HG03280 (cell line): ENCODE data around the gene ADCY6.
"Not testable (repeated sequence)": the region's sequence is repeated elsewhere in the genome, so short reads cannot be mapped to it uniquely, and the experiment has no call there.

ENCODE experiments used
- ATAC-seq: cut with Tn5 transposase; IDR thresholded peaks from one replicate; pipeline ENCODE4 v1.9.1; 2021; ENCODE audit warnings: mild to moderate bottlenecking, moderate library complexity; ENCODE audit not compliant: unreplicated experiment

Gene ADCY6

DNA sequence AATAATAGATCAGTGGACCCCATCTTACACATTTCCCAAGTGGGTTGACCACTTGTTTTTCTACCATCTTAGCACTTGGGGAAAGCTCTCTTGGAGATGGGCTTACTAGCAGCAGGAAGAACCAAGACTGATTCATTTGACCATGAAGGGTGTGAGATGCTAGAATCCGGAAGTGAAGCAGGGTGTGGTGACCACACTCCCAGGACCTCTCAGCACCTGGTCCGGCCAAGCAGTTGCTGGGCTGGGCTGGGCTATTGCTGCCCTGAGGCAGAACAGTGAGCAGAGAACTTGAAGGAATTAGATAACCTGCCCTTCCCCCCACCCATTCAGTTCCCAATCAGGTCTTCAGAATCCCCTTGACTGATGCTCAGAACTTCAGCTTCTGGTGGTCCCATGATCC is 24.4 kb downstream of the ADCY6 start:
- no peak for ATAC-seq

DNA sequence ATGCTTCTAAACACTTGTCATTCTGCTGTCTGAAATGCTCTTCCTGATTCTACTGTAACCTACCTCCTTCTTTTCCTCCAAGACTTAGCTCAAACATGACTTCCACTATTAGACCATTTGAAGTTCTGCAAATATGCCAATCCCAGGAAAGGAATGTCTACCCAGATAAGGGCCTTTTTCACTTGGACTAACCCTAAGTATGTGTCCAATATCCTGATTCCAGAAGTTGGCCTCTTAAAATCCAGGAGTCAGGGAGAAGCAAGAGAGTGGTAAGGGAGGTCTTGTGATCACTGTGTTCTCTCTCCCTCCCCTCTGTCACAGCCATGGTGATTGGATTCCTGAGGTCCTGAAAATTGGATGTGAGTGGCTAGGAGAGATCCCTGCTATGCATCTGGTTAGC is 30.2 kb downstream of the ADCY6 start:
- ATAC-seq: no peak

DNA sequence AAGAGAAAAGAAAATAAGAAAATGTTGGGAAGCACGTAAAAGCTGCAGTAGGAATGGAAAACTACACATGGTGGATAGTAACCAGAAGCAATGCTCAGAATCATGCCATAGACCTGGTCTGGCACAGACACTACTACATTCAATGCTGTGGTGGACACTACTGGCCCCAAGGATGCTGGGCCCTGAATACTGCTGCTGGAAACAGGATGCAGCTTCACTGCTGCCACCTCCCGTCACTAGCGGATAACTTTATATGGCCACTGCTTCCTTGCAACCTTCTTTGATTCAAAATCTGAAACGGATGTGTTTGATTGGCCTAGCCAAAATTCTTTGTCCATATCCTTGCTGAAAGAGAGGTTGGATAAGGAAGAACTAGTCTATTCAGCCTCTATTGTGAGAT is 30.7 kb downstream of the ADCY6 start:
- no peak for ATAC-seq

DNA sequence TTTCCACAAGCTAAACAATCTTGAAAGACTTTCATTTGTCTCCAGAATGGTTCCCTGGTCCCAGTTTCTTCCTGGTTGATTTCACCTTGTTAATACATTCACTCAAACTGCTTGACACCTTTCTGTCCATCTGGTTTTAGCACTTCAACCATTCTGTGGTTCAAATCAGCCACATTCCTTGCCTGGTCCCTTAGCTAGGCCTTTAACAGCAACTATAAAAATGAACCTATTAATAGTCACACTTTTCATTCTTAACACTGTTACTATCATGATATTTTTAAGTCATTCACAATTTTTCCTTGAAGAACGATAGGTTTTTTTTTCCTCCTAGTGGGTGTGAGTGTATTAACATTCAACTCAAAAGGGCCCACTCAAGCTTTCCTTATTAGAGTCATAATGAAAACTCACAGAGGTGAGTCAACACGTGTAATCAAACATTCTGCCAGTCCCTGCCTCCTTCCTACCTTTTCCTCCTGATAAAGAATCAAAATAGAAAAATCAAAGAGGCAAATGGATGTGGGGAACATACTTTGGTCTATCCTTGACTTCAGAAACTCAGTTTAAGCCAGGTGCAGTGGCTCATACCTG is 38.0 kb downstream of the ADCY6 start:
- no peak for ATAC-seq

DNA sequence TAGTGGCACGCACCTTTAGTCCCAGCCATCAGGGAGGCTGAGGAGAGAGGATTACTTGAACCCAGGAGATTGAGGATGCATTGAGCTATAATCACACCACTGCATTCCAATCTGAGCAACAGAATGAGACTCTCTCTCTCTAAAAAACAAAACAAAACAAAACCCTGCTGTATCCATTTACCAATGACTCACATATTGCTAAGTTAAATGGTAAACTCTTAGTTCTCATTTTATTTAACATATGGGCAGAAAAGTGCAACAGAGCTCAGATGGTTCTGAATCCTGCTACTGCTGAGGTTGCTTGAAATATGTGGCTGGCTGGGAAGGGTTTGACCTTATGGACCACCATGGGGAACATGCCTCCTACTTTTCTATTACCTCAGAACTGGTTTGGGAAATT is 38.7 kb downstream of the ADCY6 start:
- ATAC-seq: no peak

DNA sequence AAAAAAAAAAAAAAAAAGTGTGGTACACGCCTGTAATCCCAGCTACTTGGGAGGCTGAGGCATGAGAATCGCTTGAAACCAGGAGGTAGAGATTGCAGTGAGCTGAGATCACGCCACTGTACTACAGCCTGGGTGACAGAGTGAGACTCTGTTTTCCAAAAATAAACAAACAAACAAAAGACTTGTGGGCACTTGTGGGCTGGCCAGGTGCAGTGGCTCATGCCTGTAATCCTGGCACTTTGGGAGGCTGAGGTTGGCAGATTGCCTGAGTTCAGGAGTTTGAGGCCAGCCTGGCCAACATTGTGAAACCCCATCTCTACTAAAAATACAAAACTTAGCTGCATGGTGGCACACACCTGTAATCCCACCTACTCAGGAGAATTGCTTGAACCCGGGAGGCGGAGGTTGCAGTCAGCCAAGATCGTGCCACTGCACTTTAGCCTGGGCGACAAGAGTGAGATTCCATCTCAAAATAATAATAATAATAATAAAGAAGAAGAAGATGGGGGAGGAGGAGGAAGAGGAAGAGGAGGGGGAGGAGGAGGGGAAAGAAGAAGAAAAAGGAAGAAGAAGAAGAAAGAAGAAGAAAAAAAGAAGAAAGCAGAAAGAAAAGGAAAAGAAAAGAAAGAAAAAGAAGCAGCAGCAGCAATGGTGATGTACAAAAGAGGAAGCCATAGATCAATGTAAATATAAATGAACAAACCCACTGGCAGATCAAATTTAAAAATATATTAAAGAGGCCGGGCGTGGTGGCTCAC is 44.5 kb downstream of the ADCY6 start:
- ATAC-seq: no peak

DNA sequence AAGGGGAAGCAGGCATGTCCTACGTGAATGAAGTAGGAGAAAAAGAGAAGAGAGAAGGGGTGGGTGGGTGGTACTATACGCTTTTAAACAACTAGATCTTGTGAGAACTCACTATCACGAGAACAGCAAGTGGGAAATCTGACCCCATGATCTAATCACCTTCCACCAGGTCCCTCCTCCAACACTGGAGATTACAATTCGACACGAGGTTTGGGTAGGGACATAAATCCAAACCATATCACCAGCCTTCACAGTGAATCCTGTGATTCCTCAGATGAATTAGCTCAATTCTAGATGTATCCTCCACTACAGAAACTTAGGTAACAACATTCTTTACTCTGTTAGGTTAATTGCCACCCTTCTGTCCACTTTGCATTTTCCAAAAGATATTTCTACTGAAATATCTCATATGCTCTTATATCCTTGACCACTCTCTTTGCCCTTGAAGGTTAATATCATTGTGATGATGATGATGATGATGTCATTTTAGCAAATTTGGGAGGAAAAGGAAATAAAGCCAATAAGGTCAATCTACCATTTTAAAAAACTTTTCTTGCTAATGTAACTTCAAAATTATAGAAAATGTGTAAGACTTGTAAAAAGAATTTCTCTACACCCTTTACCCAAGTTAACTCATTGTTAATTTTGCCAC is 49.1 kb downstream of the ADCY6 start:
- ATAC-seq: no peak

DNA sequence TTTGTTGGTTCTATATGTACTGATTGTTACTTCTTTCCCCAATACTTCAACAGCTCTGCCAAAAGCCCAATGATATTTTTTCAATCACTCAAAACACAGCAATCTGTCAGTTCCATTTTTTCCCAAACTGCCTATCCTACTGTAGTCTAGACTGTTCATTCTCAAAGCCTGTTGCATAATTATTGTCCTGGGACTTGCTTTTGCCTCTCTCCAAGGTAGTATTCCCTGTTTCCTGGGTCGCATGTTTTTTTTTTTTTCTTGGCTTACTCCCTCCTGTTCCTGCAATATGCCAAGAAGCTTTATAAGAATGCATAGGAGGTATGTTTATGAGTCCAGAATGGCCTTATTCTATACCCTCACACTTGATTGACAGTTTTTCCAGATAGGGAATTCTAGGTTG is 52.4 kb downstream of the ADCY6 start:
- no peak for ATAC-seq

DNA sequence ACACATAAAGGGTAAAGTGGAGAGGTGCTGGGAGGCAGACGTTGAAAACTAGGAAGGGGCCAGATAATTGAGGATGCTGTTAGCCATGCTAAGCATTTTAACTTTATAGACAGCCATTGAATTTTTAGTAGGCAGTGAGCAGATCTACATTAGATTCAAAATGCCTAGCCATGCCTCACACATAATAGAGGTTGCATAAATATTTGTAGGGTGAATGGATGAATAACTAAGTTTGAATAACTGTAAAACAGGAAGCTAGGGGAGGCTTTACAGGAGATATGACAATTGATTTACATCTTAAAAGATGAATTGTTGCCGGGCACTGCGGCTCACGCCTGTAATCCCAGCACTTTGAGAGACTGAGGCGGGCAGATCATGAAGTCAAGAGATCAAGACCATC is 60.1 kb downstream of the ADCY6 start:
- no peak for ATAC-seq

DNA sequence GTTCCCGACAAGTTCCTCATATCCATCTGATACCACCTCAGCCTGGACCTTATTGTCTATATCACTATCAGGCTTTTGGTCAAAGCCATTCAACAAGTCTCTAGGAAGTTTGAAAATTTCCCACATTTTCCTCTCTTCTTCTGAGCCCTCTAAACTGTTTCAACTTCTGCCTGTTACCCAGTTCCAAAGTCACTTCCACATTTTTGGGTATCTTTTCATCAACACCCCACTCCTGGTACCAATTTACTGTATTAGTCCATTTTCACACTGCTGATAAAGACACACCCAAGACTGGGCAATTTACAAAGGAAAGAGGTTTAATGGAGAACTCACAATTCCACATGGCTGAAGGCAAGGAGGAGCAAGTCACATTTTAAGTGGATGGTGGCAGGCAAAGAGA is 68.2 kb downstream of the ADCY6 start:
- ATAC-seq: not testable (repeated sequence)

DNA sequence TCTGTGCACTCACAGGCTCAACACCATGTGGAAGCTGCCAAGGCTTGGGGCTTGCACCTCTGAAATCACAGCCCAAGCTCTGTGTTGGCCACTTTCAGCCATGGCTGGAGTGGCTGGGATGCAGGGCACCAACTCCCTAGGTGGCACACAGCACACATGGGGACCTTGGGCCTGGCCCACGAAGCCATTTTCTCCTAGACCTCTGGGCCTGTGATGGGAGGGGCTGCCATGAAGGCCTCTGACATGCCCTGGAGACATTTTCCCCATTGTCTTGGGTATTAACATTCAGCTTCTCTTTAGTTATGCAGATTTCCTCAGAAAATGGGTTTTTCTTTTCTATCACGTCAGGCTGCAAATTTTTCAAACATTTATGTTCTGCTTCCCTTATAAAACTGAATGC is 68.7 kb downstream of the ADCY6 start:
- not testable (repeated sequence) for ATAC-seq

DNA sequence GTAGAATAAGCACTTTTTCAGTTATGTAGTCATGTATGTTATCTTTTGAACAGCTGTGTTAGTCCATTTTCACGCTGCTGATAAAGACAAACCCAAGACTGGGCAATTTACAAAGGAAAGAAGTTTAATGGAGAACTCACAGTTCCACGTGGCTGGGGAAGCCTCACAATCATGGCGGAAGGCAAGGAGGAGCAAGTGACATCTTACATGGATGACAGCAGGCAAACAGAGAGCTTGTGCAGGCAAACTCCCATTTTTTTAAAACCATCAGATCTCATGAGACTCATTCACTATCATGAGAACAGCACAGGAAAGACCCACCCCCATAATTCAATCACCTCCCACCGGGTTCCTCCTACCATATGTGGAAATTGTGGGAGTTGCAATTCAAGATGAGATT is 69.9 kb downstream of the ADCY6 start:
- not testable (repeated sequence) for ATAC-seq

DNA sequence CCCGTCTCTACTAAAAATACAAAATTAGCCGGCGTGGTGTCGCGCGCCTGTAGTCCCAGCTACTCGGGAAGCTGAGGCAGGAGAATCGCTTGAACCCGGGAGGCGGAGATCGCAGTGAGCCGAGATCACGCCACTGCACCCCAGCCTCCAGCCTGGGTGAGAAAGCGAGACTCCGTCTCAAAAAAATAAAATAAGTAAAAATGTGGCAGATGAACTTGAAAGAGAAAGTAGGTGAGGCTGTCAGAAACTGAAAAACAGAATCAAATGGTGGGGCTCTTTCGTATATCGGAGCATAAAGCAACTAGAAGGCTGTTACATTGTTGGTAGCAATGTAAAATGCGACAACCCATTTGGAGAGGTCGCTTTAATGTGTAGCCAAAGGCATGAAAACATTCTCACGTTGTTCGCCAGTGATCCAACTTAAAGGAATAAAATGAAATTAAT is 71.6 kb downstream of the ADCY6 start:
- no peak for ATAC-seq

DNA sequence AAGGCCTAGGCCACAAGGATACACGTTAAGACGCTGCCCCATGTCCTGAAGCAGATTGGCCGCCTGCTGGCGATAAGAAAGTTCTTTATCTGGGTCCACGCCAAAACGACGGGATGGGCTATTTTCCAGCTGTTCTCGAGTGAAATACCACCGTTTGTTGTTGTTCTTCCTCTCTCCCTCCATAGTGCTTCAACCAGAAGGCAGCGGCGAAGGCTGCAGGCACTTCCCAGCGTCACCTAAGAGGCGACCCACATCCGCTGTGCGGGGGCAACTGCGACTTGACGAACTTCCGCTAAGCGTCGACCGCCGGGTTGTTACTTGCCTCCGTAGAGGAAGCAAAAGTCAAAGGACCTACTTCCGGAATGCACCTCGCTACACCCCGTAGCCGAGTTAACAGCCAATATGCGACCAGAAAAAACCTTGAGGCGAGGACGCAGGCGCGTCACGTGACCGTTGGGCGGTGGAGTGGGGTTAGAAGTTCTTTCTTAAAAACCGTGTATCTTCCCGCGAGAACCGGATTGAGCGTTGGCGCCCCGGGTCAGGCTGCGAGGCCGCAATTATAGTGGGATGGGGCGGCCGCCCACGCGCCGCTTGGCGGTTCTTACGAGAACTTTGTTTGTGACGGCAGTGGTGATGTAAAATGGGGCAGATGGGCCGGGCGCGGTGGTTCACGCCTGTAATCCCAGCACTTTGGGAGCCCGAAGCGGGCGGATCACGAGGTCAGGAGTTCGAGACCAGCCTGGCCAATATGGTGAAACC is 72.2 kb downstream of the ADCY6 start, which contains the start of gene CCNT1:
Gene CCNT1 (minus strand): TSS at position 215 of the 759 bp plus-strand sequence. CDS start 32 bp downstream, at position 183.
- ATAC-seq: peak; percentile 98
